Measurements from ENCODE around the gene ABTB1. TPM values are rescaled to one million over a fixed set of nuclear protein-coding genes. Genes with fewer than 3 reads are reported as not detected.
A peak's percentile ranks its signal among the peaks of the same experiment; 100 is the strongest.
"Not testable (repeated sequence)": the region's sequence is repeated elsewhere in the genome, so short reads cannot be mapped to it uniquely, and the experiment has no call there.

ABTB1 gene
- total RNA-seq, 2 donors from 2014 or later = 16.9 to 18.3 TPM

- ATAC-seq (peak in 1 of 2 donors; percentile 26), DNase-seq (ENCODE audit: low spot score) (peak; percentile 54)
- no peak overlapping the region for H3K4me3 Mint-ChIP-seq
- H3K36me3 Mint-ChIP-seq = no peaks in the 10 kb centered on the region
- H3K27ac Mint-ChIP-seq = no peak overlapping the region
- H3K27me3 Mint-ChIP-seq = no peaks in the 10 kb centered on the region
- H3K4me1 Mint-ChIP-seq (ENCODE audit: low read depth in 2 of 2) = peaks cover 6 to 12% of the 10 kb centered on the region in 2 donors
- H3K9me3 Mint-ChIP-seq = no peaks in the 10 kb centered on the region
These were observed 6.9 kb downstream of the ABTB1 start for GRCh38 chr3:127679534-127680145.

GRCh38 chr3:127680146-127680661 is 7.5 kb downstream of the ABTB1 start:
- Mint-ChIP-seq H3K27me3 (no peaks in the 10 kb centered on the region), H3K27ac (no peak overlapping the region), H3K9me3 (no peaks in the 10 kb centered on the region), H3K4me3 (no peak overlapping the region), H3K4me1 (ENCODE audit: low read depth in 2 of 2) (peaks cover under 1 to 8% of the 10 kb centered on the region in 2 donors), H3K36me3 (no peaks in the 10 kb centered on the region)
- peak; percentile 53 for DNase-seq (ENCODE audit: low spot score)
- ATAC-seq = no peak

GRCh38 chr3:127680798-127681221 is 8.1 kb downstream of the ABTB1 start:
- H3K4me1 Mint-ChIP-seq (ENCODE audit: low read depth in 2 of 2) = peaks cover 0 to 8% of the 10 kb centered on the region in 2 donors

GRCh38 chr3:127682175-127682554 is 9.4 kb downstream of the ABTB1 start:
- H3K4me1 Mint-ChIP-seq (ENCODE audit: low read depth in 2 of 2); DNase-seq (ENCODE audit: low spot score); H3K9me3 Mint-ChIP-seq; H3K27ac Mint-ChIP-seq; H3K36me3 Mint-ChIP-seq; H3K4me3 Mint-ChIP-seq; ATAC-seq; H3K27me3 Mint-ChIP-seq: not testable (repeated sequence)

More at GRCh38 chr3:127680798-127681221, 8.1 kb downstream of the ABTB1 start:
- Mint-ChIP-seq H3K4me3 (no peak overlapping the region), H3K27me3 (no peaks in the 10 kb centered on the region), H3K9me3 (no peaks in the 10 kb centered on the region), H3K27ac (no peak overlapping the region), H3K36me3 (no peaks in the 10 kb centered on the region)
- no peak for DNase-seq (ENCODE audit: low spot score)
- no peak for ATAC-seq

GRCh38 chr3:127682561-127682960 is 9.8 kb downstream of the ABTB1 start:
- H3K27me3 Mint-ChIP-seq = no peaks in the 10 kb centered on the region

GRCh38 chr3:127684871-127685707 is 12.3 kb downstream of the ABTB1 start:
- DNase-seq (ENCODE audit: low spot score) (no peak), ATAC-seq (no peak)
- no peak overlapping the region for H3K4me3 Mint-ChIP-seq
- no peaks in the 10 kb centered on the region for H3K27me3 Mint-ChIP-seq
- no peak overlapping the region for H3K27ac Mint-ChIP-seq
- no peaks in the 10 kb centered on the region for H3K36me3 Mint-ChIP-seq
- H3K4me1 Mint-ChIP-seq (ENCODE audit: low read depth in 2 of 2) = peaks cover 0 to 3% of the 10 kb centered on the region in 2 donors
- no peaks in the 10 kb centered on the region for H3K9me3 Mint-ChIP-seq

More at GRCh38 chr3:127682561-127682960, 9.8 kb downstream of the ABTB1 start:
- Mint-ChIP-seq H3K4me3 (no peak overlapping the region), H3K4me1 (ENCODE audit: low read depth in 2 of 2) (peaks cover 0 to 3% of the 10 kb centered on the region in 2 donors), H3K27ac (no peak overlapping the region), H3K9me3 (no peaks in the 10 kb centered on the region), H3K36me3 (no peaks in the 10 kb centered on the region)
- DNase-seq (ENCODE audit: low spot score) (peak; percentile 26), ATAC-seq (no peak)

- Mint-ChIP-seq H3K36me3 (no peaks in the 10 kb centered on the region), H3K4me1 (ENCODE audit: low read depth in 2 of 2) (peaks cover 0 to 3% of the 10 kb centered on the region in 2 donors), H3K27me3 (no peaks in the 10 kb centered on the region), H3K9me3 (no peaks in the 10 kb centered on the region), H3K27ac (no peak overlapping the region), H3K4me3 (no peak overlapping the region)
- DNase-seq (ENCODE audit: low spot score) (no peak), ATAC-seq (no peak)
These were observed 13.2 kb downstream of the ABTB1 start for GRCh38 chr3:127685708-127686511.

- Mint-ChIP-seq H3K4me3 (no peak overlapping the region), H3K4me1 (ENCODE audit: low read depth in 2 of 2) (peaks cover 0 to 3% of the 10 kb centered on the region in 2 donors), H3K27ac (no peak overlapping the region), H3K36me3 (no peaks in the 10 kb centered on the region), H3K27me3 (no peaks in the 10 kb centered on the region), H3K9me3 (no peaks in the 10 kb centered on the region)
- DNase-seq (ENCODE audit: low spot score) = no peak
- ATAC-seq = no peak
These were observed 13.8 kb downstream of the ABTB1 start for GRCh38 chr3:127686512-127686894.

- Mint-ChIP-seq H3K4me1 (ENCODE audit: low read depth in 2 of 2) (peaks cover 0 to 3% of the 10 kb centered on the region in 2 donors), H3K4me3 (no peak overlapping the region), H3K27me3 (no peaks in the 10 kb centered on the region), H3K9me3 (no peaks in the 10 kb centered on the region), H3K36me3 (no peaks in the 10 kb centered on the region), H3K27ac (no peak overlapping the region)
- ATAC-seq = no peak
- DNase-seq (ENCODE audit: low spot score) = no peak
These were observed 14.5 kb downstream of the ABTB1 start for GRCh38 chr3:127687228-127687737.

GRCh38 chr3:127688022-127688415 is 15.3 kb downstream of the ABTB1 start:
- ATAC-seq = no peak
- H3K27ac Mint-ChIP-seq = no peak overlapping the region
- no peaks in the 10 kb centered on the region for H3K36me3 Mint-ChIP-seq
- H3K4me3 Mint-ChIP-seq = no peak overlapping the region
- H3K27me3 Mint-ChIP-seq = no peaks in the 10 kb centered on the region
- H3K4me1 Mint-ChIP-seq (ENCODE audit: low read depth in 2 of 2) = peaks cover 0 to 3% of the 10 kb centered on the region in 2 donors
- H3K9me3 Mint-ChIP-seq = no peaks in the 10 kb centered on the region
- no peak for DNase-seq (ENCODE audit: low spot score)

GRCh38 chr3:127688416-127689265 is 15.9 kb downstream of the ABTB1 start:
- no peaks in the 10 kb centered on the region for H3K36me3 Mint-ChIP-seq
- no peak overlapping the region for H3K4me3 Mint-ChIP-seq
- ATAC-seq = no peak
- H3K27me3 Mint-ChIP-seq = no peaks in the 10 kb centered on the region
- no peak for DNase-seq (ENCODE audit: low spot score)
- H3K27ac Mint-ChIP-seq = no peak overlapping the region
- H3K9me3 Mint-ChIP-seq = no peaks in the 10 kb centered on the region
- peaks cover 0 to under 1% of the 10 kb centered on the region in 2 donors for H3K4me1 Mint-ChIP-seq (ENCODE audit: low read depth in 2 of 2)

GRCh38 chr3:127689266-127689860 is 16.6 kb downstream of the ABTB1 start:
- ATAC-seq = no peak
- Mint-ChIP-seq H3K27ac (no peak overlapping the region), H3K9me3 (no peaks in the 10 kb centered on the region), H3K4me3 (no peak overlapping the region), H3K36me3 (no peaks in the 10 kb centered on the region), H3K4me1 (ENCODE audit: low read depth in 2 of 2) (no peaks in the 10 kb centered on the region), H3K27me3 (no peaks in the 10 kb centered on the region)
- DNase-seq (ENCODE audit: low spot score) = no peak
